D721Med (cell line): ENCODE data around the gene PLIN5.

ENCODE experiments used
- DNase-seq: peaks from one replicate; pipeline ENCODE4 v3.0.0; 2011; ENCODE audit warnings: low spot score; ENCODE audit not compliant: insufficient read length
- FAIRE-seq: peaks from 2 replicates; lab custom pipeline; 2011; peaks lifted over from hg19 to GRCh38; lab: Jason Lieb, UNC
- TF ChIP-seq, protein P1 (sequence below): IDR thresholded peaks from 2 replicates; pipeline ENCODE4 v1.5.1; 2012; ENCODE audit warnings: mild to moderate bottlenecking, control low read depth; ENCODE audit not compliant: insufficient read depth; ENCODE audit errors: missing control alignments

Gene PLIN5

GRCh38 chr19:4501691-4502090, 33.3 kb downstream of the PLIN5 start:
- TF ChIP-seq, protein P1, sequence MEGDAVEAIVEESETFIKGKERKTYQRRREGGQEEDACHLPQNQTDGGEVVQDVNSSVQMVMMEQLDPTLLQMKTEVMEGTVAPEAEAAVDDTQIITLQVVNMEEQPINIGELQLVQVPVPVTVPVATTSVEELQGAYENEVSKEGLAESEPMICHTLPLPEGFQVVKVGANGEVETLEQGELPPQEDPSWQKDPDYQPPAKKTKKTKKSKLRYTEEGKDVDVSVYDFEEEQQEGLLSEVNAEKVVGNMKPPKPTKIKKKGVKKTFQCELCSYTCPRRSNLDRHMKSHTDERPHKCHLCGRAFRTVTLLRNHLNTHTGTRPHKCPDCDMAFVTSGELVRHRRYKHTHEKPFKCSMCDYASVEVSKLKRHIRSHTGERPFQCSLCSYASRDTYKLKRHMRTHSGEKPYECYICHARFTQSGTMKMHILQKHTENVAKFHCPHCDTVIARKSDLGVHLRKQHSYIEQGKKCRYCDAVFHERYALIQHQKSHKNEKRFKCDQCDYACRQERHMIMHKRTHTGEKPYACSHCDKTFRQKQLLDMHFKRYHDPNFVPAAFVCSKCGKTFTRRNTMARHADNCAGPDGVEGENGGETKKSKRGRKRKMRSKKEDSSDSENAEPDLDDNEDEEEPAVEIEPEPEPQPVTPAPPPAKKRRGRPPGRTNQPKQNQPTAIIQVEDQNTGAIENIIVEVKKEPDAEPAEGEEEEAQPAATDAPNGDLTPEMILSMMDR: no peak
- DNase-seq (no peak), FAIRE-seq (no peak)

DNA sequence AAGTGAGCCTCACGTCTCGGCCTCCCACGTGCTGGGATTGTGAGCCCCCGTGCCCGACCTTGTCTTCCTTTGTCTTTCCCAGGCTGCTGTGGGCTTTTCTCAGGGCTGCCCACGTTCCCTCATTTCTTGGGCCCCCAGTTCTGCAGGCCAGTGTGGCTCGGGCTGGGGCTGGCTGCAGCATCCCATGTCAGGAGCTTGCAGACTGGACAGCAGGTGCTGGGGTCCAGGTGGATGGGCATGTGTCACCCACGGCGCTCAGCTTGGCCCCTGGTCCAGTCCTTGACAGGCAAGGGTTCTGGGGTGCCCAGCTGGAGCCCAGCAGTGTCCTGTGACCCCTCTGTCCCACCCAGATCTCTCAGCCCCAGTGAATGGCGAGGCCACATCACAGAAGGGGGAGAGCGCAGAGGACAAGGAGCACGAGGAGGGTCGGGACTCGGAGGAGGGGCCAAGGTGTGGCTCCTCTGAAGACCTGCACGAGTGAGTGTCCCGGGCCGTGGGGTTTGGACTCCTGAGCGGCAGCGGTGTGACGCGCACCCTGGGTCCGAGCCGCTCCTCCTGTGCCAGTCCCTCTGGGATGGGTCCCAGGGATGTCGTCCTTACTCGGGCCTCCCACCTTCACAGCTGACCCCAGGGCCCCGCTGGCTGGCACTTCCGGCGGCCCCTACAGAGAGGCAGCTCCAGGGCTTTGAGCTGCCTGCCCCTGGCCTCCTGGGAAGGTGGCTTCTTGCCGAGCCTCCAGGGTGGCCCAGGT, 34.0 kb downstream of the PLIN5 start:
- FAIRE-seq (no peak), DNase-seq (no peak)
- TF ChIP-seq, protein P1: no peak

DNA sequence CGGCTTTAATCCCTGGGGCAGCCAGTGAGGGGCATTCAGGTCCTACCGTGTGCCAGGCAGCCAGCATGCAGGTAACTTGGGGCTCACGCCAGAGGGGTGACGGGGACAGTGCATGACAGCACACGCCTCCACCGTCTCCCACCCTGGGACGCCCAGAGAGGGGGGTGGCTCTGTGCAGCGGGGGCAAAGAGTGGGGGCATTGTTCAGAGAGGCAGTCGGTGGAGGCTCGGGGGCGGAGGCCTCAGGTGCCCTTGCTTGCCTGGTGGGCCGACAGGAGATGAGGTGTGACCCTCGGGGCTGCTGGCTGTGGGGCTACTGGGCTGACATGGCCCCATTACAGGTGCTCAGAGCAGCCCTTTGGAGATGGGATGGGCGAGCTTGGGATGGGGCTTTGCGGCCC, 35.2 kb downstream of the PLIN5 start:
- FAIRE-seq (no peak), DNase-seq (no peak)
- TF ChIP-seq, protein P1: no peak

DNA sequence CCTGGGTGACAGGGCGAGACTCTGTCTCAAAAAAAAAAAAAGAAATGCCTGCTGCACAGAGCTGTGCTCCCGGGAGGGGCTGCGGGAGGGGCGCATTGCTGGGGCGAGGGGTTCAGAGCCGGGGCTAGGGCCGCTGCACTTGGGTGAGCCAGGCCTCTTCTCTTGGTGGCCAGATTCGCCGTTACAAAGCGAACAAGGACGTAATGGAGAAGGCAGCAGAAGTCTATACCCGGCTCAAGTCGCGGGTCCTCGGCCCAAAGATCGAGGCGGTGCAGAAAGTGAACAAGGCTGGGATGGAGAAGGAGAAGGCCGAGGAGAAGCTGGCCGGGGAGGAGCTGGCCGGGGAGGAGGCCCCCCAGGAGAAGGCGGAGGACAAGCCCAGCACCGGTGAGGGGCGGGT, 35.7 kb downstream of the PLIN5 start:
- FAIRE-seq (no peak), DNase-seq (no peak)
- TF ChIP-seq, protein P1: no peak

DNA sequence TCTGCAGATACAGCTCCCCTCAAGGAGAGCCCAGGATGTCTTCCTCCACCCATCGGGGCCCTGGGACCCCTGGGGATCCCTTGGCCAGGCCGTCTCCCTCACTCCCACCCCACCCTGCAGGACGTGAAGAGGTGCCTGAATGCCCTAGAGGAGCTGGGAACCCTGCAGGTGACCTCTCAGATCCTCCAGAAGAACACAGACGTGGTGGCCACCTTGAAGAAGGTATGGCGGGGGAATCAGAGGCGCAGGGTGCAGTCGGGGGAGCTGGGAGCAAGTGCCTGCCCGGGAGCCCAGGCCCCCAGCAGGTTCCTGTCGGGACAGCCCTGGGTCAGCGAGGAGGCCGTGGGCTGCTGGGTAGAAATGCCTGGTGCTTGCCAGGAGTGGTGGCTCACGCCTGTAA, 36.3 kb downstream of the PLIN5 start:
- TF ChIP-seq, protein P1: no peak
- no peak for FAIRE-seq
- DNase-seq: no peak

GRCh38 chr19:4497770-4498389, 37.1 kb downstream of the PLIN5 start:
- DNase-seq (no peak), FAIRE-seq (no peak)
- TF ChIP-seq, protein P1: no peak

DNA sequence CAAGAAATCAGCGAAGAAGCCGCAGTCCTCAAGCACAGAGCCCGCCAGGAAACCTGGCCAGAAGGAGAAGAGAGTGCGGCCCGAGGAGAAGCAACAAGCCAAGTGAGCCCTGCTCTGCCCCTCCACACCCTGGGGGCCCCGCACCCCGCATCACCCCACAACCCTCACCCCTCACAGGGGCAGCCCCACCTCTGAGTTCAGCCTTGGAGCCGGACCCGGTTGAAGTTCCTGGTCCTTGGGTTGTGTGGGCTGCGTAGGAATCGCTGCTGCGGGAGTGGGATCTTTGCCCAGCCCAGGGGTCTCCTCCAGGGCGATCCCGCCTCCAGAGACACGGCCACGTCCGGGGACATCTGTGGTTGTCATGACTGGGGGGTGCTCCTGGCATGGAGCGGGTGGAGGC, 38.7 kb downstream of the PLIN5 start:
- FAIRE-seq (no peak), DNase-seq (no peak)
- TF ChIP-seq, protein P1: no peak
